Ishikawa (cell line): Measurements from ENCODE around the gene MBOAT2.

Source experiments
- CEBPB ChIP-seq: IDR thresholded peaks from 2 replicates; pipeline ENCODE4 v1.6.1; 2012
- CREB1 ChIP-seq: IDR thresholded peaks from 2 replicates; pipeline ENCODE4 v1.6.1; 2012; ENCODE audit warnings: low read depth
- EGR1 ChIP-seq: IDR thresholded peaks from 2 replicates; pipeline ENCODE4 v1.6.1; 2012
- EP300 ChIP-seq: IDR thresholded peaks from 2 replicates; pipeline ENCODE4 v1.6.1; 2012; ENCODE audit warnings: borderline replicate concordance
- FOXM1 ChIP-seq: IDR thresholded peaks from 2 replicates; pipeline ENCODE4 v1.6.1; 2012; ENCODE audit warnings: low read depth, borderline replicate concordance
- MAX ChIP-seq: IDR thresholded peaks from 2 replicates; pipeline ENCODE4 v1.6.1; 2012
- NFIC ChIP-seq: IDR thresholded peaks from 2 replicates; pipeline ENCODE4 v1.6.1; 2012
- RAD21 ChIP-seq: IDR thresholded peaks from 2 replicates; pipeline ENCODE4 v1.6.1; 2012; ENCODE audit warnings: low read depth
- REST ChIP-seq: IDR thresholded peaks from 2 replicates; pipeline ENCODE4 v1.6.1; 2012; ENCODE audit warnings: low read depth, mild to moderate bottlenecking
- TAF1 ChIP-seq: IDR thresholded peaks from 2 replicates; pipeline ENCODE4 v1.6.1; 2012; ENCODE audit warnings: low read depth, mild to moderate bottlenecking
- TCF12 ChIP-seq: IDR thresholded peaks from 2 replicates; pipeline ENCODE4 v1.6.1; 2012; ENCODE audit warnings: low read depth
- TEAD4 ChIP-seq: IDR thresholded peaks from 2 replicates; pipeline ENCODE4 v1.6.1; 2012
- USF1 ChIP-seq: IDR thresholded peaks from 2 replicates; pipeline ENCODE4 v1.6.1; 2012
- YY1 ChIP-seq: IDR thresholded peaks from 2 replicates; pipeline ENCODE4 v1.6.1; 2012; ENCODE audit warnings: low read depth
- ZBTB7A ChIP-seq: IDR thresholded peaks from 2 replicates; pipeline ENCODE4 v1.6.1; 2012; ENCODE audit warnings: low read depth

MBOAT2 gene

GRCh38 chr2:8927510-8928455 is 75.7 kb downstream of the MBOAT2 start:
- TF ChIP-seq MAX (no peak), USF1 (no peak), ZBTB7A (no peak), CREB1 (no peak), REST (no peak), TAF1 (no peak), YY1 (no peak), NFIC (no peak), FOXM1 (no peak), CEBPB (no peak), RAD21 (no peak), TEAD4 (no peak), EGR1 (no peak)

GRCh38 chr2:8926356-8926755 is 77.1 kb downstream of the MBOAT2 start:
- TF ChIP-seq REST (no peak), EGR1 (no peak), FOXM1 (no peak), ZBTB7A (no peak), TAF1 (no peak), CEBPB (no peak), CREB1 (no peak), MAX (no peak), USF1 (no peak), EP300 (no peak), NFIC (no peak), TEAD4 (no peak), RAD21 (no peak), YY1 (no peak)

GRCh38 chr2:8925411-8925810 is 78.1 kb downstream of the MBOAT2 start:
- TF ChIP-seq MAX = no peak
- TF ChIP-seq EP300 = no peak

GRCh38 chr2:8923183-8923582 is 80.3 kb downstream of the MBOAT2 start:
- no peak for TF ChIP-seq ZBTB7A
- no peak for TF ChIP-seq NFIC
- TF ChIP-seq YY1 = no peak
- no peak for TF ChIP-seq TAF1
- TF ChIP-seq EGR1 = no peak
- no peak for TF ChIP-seq TEAD4
- TF ChIP-seq REST = no peak
- no peak for TF ChIP-seq USF1
- no peak for TF ChIP-seq EP300
- TF ChIP-seq MAX = no peak
- TF ChIP-seq FOXM1 = no peak
- no peak for TF ChIP-seq CEBPB
- TF ChIP-seq CREB1 = no peak
- no peak for TF ChIP-seq TCF12
- no peak for TF ChIP-seq RAD21
